ENCODE data around the gene INPP5F. TPM values are rescaled to one million over a fixed set of nuclear protein-coding genes. Genes with fewer than 3 reads are reported as not detected.
"Not testable (repeated sequence)": the region's sequence is repeated elsewhere in the genome, so short reads cannot be mapped to it uniquely, and the experiment has no call there.

The INPP5F gene
- total and polyA plus RNA-seq, 2 donors (not counting 1 experiment from before 2014, with no cell fraction given) = 11.2 to 37.5 TPM

- no CpG with 5 or more reads among the region's 5 CpGs for WGBS (ENCODE audit: insufficient coverage)
- no peak for TF ChIP-seq CTCF (IDR thresholded peaks at IDR 0.05)
- TF ChIP-seq EZH2 (IDR thresholded peaks at IDR 0.05; ENCODE audit: borderline replicate concordance, insufficient read depth, low read depth, low read length, poor library complexity, severe bottlenecking) = no peak
- peaks cover 34 to 43% of the 10 kb centered on the region in 2 donors for H3K4me1 ChIP-seq (ENCODE audit: control insufficient read depth in 2 of 2, insufficient read depth in 2 of 2, low read length in 2 of 2)
- H3K4me3 ChIP-seq (ENCODE audit: control extremely low read depth in 1 of 5, extremely low read depth in 1 of 5, insufficient read depth in 1 of 5, low read depth in 2 of 5, low read length in 4 of 5) = no peak overlapping the region
- intact Hi-C loops (cut with micrococcal nuclease) = no loop called here
- H3K79me2 ChIP-seq (ENCODE audit: control insufficient read depth, insufficient read depth, low read length) = peaks cover 29% of the 10 kb centered on the region
- Mint-ChIP-seq H3K27me3 (no peaks in the 10 kb centered on the region), H3K27ac (no peak overlapping the region), H3K4me1 (peaks cover 52% of the 10 kb centered on the region), H3K9me3 (ENCODE audit: insufficient read depth) (no peaks in the 10 kb centered on the region), H3K4me3 (no peak overlapping the region)
- no peaks in the 10 kb centered on the region for H3K9me3 ChIP-seq (ENCODE audit: control extremely low read depth in 1 of 3, control insufficient read depth in 2 of 3, insufficient read depth in 1 of 3, low read length in 2 of 3)
- DNase-seq (no peak), ATAC-seq (ENCODE audit: low read depth) (no peak)
- peaks cover 0 to 6% of the 10 kb centered on the region in 2 experiments for H3K36me3 ChIP-seq (replicated peaks in 1 of 2; ENCODE audit: control extremely low read depth in 1 of 2, control insufficient read depth in 1 of 2, extremely low read depth in 1 of 2, insufficient read depth in 2 of 2, low read length in 1 of 2)
- peaks cover 5% of the 10 kb centered on the region for H4K20me1 ChIP-seq (ENCODE audit: control insufficient read depth, insufficient read depth, low read length, poor library complexity, severe bottlenecking)
- POLR2A ChIA-PET = no interaction called here
- H3K9ac ChIP-seq (ENCODE audit: low read length) = no peak overlapping the region
- H2AFZ ChIP-seq (ENCODE audit: insufficient read depth, low read depth, low read length, poor library complexity, severe bottlenecking) = no peak overlapping the region
- no peaks in the 10 kb centered on the region for H3K27me3 ChIP-seq (replicated peaks in 1 of 4; ENCODE audit: control extremely low read depth in 1 of 4, control insufficient read depth in 3 of 4, insufficient read depth in 4 of 4, low read length in 3 of 4)
- no peak overlapping the region for H3K4me2 ChIP-seq (replicated peaks; ENCODE audit: low read depth, low read length, poor library complexity, severe bottlenecking)
- H3K27ac ChIP-seq (ENCODE audit: low read length in 2 of 2) = no peak overlapping the region
- CTCF ChIA-PET = interaction anchor here (1.6 kb wide), 1 partner anchor 100 kb away, joined by 5 read pairs; no protein-coding TSS in a partner anchor
Measured at GRCh38 chr10:119786117-119786769, 60.4 kb downstream of the INPP5F start.

- not testable (repeated sequence) for H3K4me1 Mint-ChIP-seq; H3K4me2 ChIP-seq (replicated peaks; ENCODE audit: low read depth, low read length, poor library complexity, severe bottlenecking); H3K9me3 Mint-ChIP-seq (ENCODE audit: insufficient read depth)
Measured at GRCh38 chr10:119795101-119795500, 69.3 kb downstream of the INPP5F start.

More at GRCh38 chr10:119795101-119795500, 69.3 kb downstream of the INPP5F start:
- H3K36me3 ChIP-seq (replicated peaks in 1 of 2; ENCODE audit: control extremely low read depth in 1 of 2, control insufficient read depth in 1 of 2, extremely low read depth in 1 of 2, insufficient read depth in 2 of 2, low read length in 1 of 2) = peaks cover 0 to 28% of the 10 kb centered on the region in 2 experiments
- ATAC-seq (ENCODE audit: low read depth); H3K9ac ChIP-seq (ENCODE audit: low read length); intact Hi-C loops (cut with micrococcal nuclease); H3K27ac Mint-ChIP-seq; H3K27ac ChIP-seq (ENCODE audit: low read length in 2 of 2); H2AFZ ChIP-seq (ENCODE audit: insufficient read depth, low read depth, low read length, poor library complexity, severe bottlenecking); H3K9me3 ChIP-seq (ENCODE audit: control extremely low read depth in 1 of 3, control insufficient read depth in 2 of 3, insufficient read depth in 1 of 3, low read length in 2 of 3); H3K4me1 ChIP-seq (ENCODE audit: control insufficient read depth in 2 of 2, insufficient read depth in 2 of 2, low read length in 2 of 2); H4K20me1 ChIP-seq (ENCODE audit: control insufficient read depth, insufficient read depth, low read length, poor library complexity, severe bottlenecking); H3K27me3 Mint-ChIP-seq; H3K27me3 ChIP-seq (replicated peaks in 1 of 4; ENCODE audit: control extremely low read depth in 1 of 4, control insufficient read depth in 3 of 4, insufficient read depth in 4 of 4, low read length in 3 of 4); H3K79me2 ChIP-seq (ENCODE audit: control insufficient read depth, insufficient read depth, low read length); POLR2A ChIA-PET; H3K4me3 Mint-ChIP-seq; CTCF ChIA-PET; H3K4me3 ChIP-seq (ENCODE audit: control extremely low read depth in 1 of 5, extremely low read depth in 1 of 5, insufficient read depth in 1 of 5, low read depth in 2 of 5, low read length in 4 of 5); DNase-seq: not testable (repeated sequence)
- WGBS (ENCODE audit: insufficient coverage) = 100% methylated on average over 6 of the region's 32 CpGs

All from B cell (primary cell).